Neuronal stem cell (in vitro differentiated cells): ENCODE measurements around the gene RTP5.

Source experiments
- DNase-seq: peaks from one replicate; pipeline ENCODE4 v3.0.0-alpha.2; 2013; ENCODE audit warnings: low spot score
- H2AFZ ChIP-seq: one replicate; pipeline ENCODE4 v1.6.1; 2013; ENCODE audit warnings: mild to moderate bottlenecking, low read length, inconsistent platforms
- H2AK5ac ChIP-seq: 2 replicates; pipeline ENCODE4 v1.6.1; 2013; ENCODE audit warnings: low read depth, mild to moderate bottlenecking, inconsistent platforms, low read length, moderate library complexity, mixed read lengths
- H2BK120ac ChIP-seq: 2 replicates; pipeline ENCODE4 v1.6.1; 2013; ENCODE audit warnings: low read depth, mild to moderate bottlenecking, inconsistent platforms, low read length, moderate library complexity, mixed read lengths
- H2BK12ac ChIP-seq: one replicate; pipeline ENCODE4 v1.6.1; 2013; ENCODE audit warnings: low read length, inconsistent platforms
- H2BK15ac ChIP-seq: 2 replicates; pipeline ENCODE4 v1.6.1; 2013; ENCODE audit warnings: mild to moderate bottlenecking, low read length, inconsistent platforms, mixed read lengths
- H2BK5ac ChIP-seq: one replicate; pipeline ENCODE4 v1.6.1; 2013; ENCODE audit warnings: inconsistent platforms, mild to moderate bottlenecking, low read length, moderate library complexity
- H3K14ac ChIP-seq: one replicate; pipeline ENCODE4 v1.6.1; 2013; ENCODE audit warnings: low read length, inconsistent platforms
- H3K18ac ChIP-seq: 2 replicates; pipeline ENCODE4 v1.6.1; 2013; ENCODE audit warnings: low read length, inconsistent platforms
- H3K23ac ChIP-seq: 2 replicates; pipeline ENCODE4 v1.6.1; 2013; ENCODE audit warnings: low read depth, mild to moderate bottlenecking, mixed read lengths, low read length, inconsistent platforms; ENCODE audit not compliant: poor library complexity
- H3K27ac ChIP-seq: replicated peaks from 3 replicates; pipeline ENCODE4 v1.5.1; 2013; ENCODE audit warnings: low read length, inconsistent platforms
- H3K27me3 ChIP-seq, 3 experiments: 2 replicates each; pipeline ENCODE4 v1.6.1; 2013; ENCODE audit warnings: low read length in 3 of 3, mild to moderate bottlenecking in 2 of 3, inconsistent platforms in 1 of 3, low read depth in 1 of 3, mixed read lengths in 1 of 3, moderate library complexity in 1 of 3; ENCODE audit not compliant: control insufficient read depth in 3 of 3, insufficient read depth in 3 of 3
- H3K36me3 ChIP-seq, 2 donors: replicated peaks in 1 of 2; 2 replicates each; pipeline ENCODE4 v1.6.1; 2013; ENCODE audit warnings: low read length in 2 of 2; ENCODE audit not compliant: control insufficient read depth in 2 of 2, insufficient read depth in 2 of 2
- H3K4ac ChIP-seq: 2 replicates; pipeline ENCODE4 v1.6.1; 2013; ENCODE audit warnings: inconsistent platforms, mild to moderate bottlenecking, low read length, moderate library complexity
- H3K4me1 ChIP-seq, 2 donors: 1 replicate in 1 of 2; 2 replicates in 1 of 2; pipeline ENCODE4 v1.6.1; 2013; ENCODE audit warnings: low read length in 2 of 2, low read depth in 1 of 2; ENCODE audit not compliant: control insufficient read depth in 2 of 2, insufficient read depth in 1 of 2
- H3K4me2 ChIP-seq: one replicate; pipeline ENCODE4 v1.6.1; 2013; ENCODE audit warnings: mild to moderate bottlenecking, low read length, inconsistent platforms; ENCODE audit not compliant: insufficient read depth, poor library complexity, severe bottlenecking
- H3K4me3 ChIP-seq, 2 donors: 2 replicates each; pipeline ENCODE4 v1.5.1; 2013; ENCODE audit warnings: low read length in 2 of 2, mild to moderate bottlenecking in 2 of 2, inconsistent platforms in 1 of 2, moderate library complexity in 1 of 2
- H3K79me1 ChIP-seq: one replicate; pipeline ENCODE4 v1.6.1; 2013; ENCODE audit warnings: low read depth, mild to moderate bottlenecking, inconsistent platforms, low read length, moderate library complexity
- H3K9ac ChIP-seq: one replicate; pipeline ENCODE4 v1.6.1; 2013; ENCODE audit warnings: mild to moderate bottlenecking, low read depth, low read length, inconsistent platforms; ENCODE audit not compliant: poor library complexity
- H3K9me3 ChIP-seq, 2 donors: replicated peaks in 1 of 2; 2 replicates each; pipeline versions ENCODE3 to v1.6.1; 2013; ENCODE audit warnings: low read length in 2 of 2, mild to moderate bottlenecking in 2 of 2, inconsistent platforms in 1 of 2, low read depth in 1 of 2, mixed read lengths in 1 of 2, moderate library complexity in 1 of 2; ENCODE audit not compliant: control insufficient read depth in 2 of 2, insufficient read depth in 1 of 2
- H4K8ac ChIP-seq: one replicate; pipeline ENCODE4 v1.6.1; 2013; ENCODE audit warnings: low read depth, mild to moderate bottlenecking, inconsistent platforms, low read length, moderate library complexity
- H4K91ac ChIP-seq: one replicate; pipeline ENCODE4 v1.6.1; 2013; ENCODE audit warnings: low read length, low read depth, mild to moderate bottlenecking, inconsistent platforms; ENCODE audit not compliant: poor library complexity
- WGBS, 2 donors: extraction: QIAGEN DNeasy Blood & Tissue Kit; methylation state at CpG; one replicate each; pipeline ENCODE4 v1.1.7; 2013; ENCODE audit warnings: missing lambda C conversion rate in 2 of 2, mixed read lengths in 1 of 2; ENCODE audit not compliant: insufficient read length in 2 of 2, insufficient replicate concordance in 1 of 2; ENCODE audit errors: extremely low coverage in 2 of 2; 5-methylcytosine and 5-hydroxymethylcytosine counted together

Gene RTP5

GRCh38 chr2:241904011-241904718 lies 34.6 kb downstream of the RTP5 start:
- Histone ChIP-seq H2BK12ac (no peak overlapping the region), H3K4me1 (peaks cover 0 to 16% of the 10 kb centered on the region in 2 donors), H3K36me3 (no peaks in the 10 kb centered on the region), H3K9ac (no peak overlapping the region), H3K9me3 (no peaks in the 10 kb centered on the region), H3K27ac (no peak overlapping the region), H3K4me3 (no peak overlapping the region), H3K79me1 (peaks cover 3% of the 10 kb centered on the region), H2BK120ac (no peak overlapping the region), H3K4ac (no peak overlapping the region), H2BK5ac (no peak overlapping the region), H2BK15ac (no peak overlapping the region), H3K14ac (peak overlapping the region; percentile 38), H3K4me2 (no peak overlapping the region), H2AK5ac (no peak overlapping the region), H4K91ac (no peak overlapping the region), H2AFZ (no peak overlapping the region), H3K27me3 (peaks cover 0 to 23% (median 10%) of the 10 kb centered on the region in 3 experiments), H4K8ac (no peak overlapping the region), H3K18ac (no peak overlapping the region), H3K23ac (no peak overlapping the region)
- DNase-seq: no peak
- WGBS, 2 donors: no CpG with 5 or more reads among the region's 19 CpGs

- no peak for DNase-seq
Observed at GRCh38 chr2:241904791-241905710, 35.5 kb downstream of the RTP5 start.

GRCh38 chr2:241905716-241906377 lies 36.3 kb downstream of the RTP5 start:
- no peak overlapping the region for H2AK5ac ChIP-seq
- no peak overlapping the region for H2BK12ac ChIP-seq
- H4K91ac ChIP-seq: no peak overlapping the region
- peaks cover 0 to 17% (median 10%) of the 10 kb centered on the region in 3 experiments for H3K27me3 ChIP-seq
- DNase-seq: no peak
- no peak overlapping the region for H2BK5ac ChIP-seq
- no peak overlapping the region for H3K27ac ChIP-seq
- no peaks in the 10 kb centered on the region for H3K36me3 ChIP-seq
- no peak overlapping the region for H3K4me2 ChIP-seq
- peak overlapping the region; percentile 23 for H3K18ac ChIP-seq
- H3K4ac ChIP-seq: no peak overlapping the region
- H3K9me3 ChIP-seq: no peaks in the 10 kb centered on the region
- H3K23ac ChIP-seq: no peak overlapping the region
- H2AFZ ChIP-seq: no peak overlapping the region
- no peak overlapping the region for H4K8ac ChIP-seq
- H3K4me3 ChIP-seq: no peak overlapping the region
- H3K4me1 ChIP-seq: peaks cover 0 to 9% of the 10 kb centered on the region in 2 donors
- no peak overlapping the region for H3K9ac ChIP-seq
- no peak overlapping the region for H3K14ac ChIP-seq
- no peak overlapping the region for H2BK120ac ChIP-seq
- H3K79me1 ChIP-seq: peaks cover 3% of the 10 kb centered on the region
- WGBS, 2 donors: no CpG with 5 or more reads among the region's 14 CpGs
- no peak overlapping the region for H2BK15ac ChIP-seq

More at GRCh38 chr2:241904791-241905710, 35.5 kb downstream of the RTP5 start:
- H2BK12ac ChIP-seq: no peak overlapping the region
- peak overlapping the region; percentile 48 for H3K18ac ChIP-seq
- no peak overlapping the region for H2BK5ac ChIP-seq
- peak overlapping the region; percentile 6 for H4K8ac ChIP-seq
- H3K14ac ChIP-seq: peak overlapping the region; percentile 82
- peaks cover 0 to 10% of the 10 kb centered on the region in 2 donors for H3K4me1 ChIP-seq
- no CpG with 5 or more reads among the region's 29 CpGs for WGBS, 2 donors
- no peak overlapping the region for H3K23ac ChIP-seq
- no peak overlapping the region for H2BK120ac ChIP-seq
- H4K91ac ChIP-seq: no peak overlapping the region
- no peak overlapping the region for H2AFZ ChIP-seq
- H3K4ac ChIP-seq: no peak overlapping the region
- H3K9me3 ChIP-seq: no peaks in the 10 kb centered on the region
- no peak overlapping the region for H3K4me3 ChIP-seq
- H3K27ac ChIP-seq: no peak overlapping the region
- H3K27me3 ChIP-seq: peaks cover 0 to 22% (median 10%) of the 10 kb centered on the region in 3 experiments
- no peak overlapping the region for H2BK15ac ChIP-seq
- peak overlapping the region; percentile 56 for H2AK5ac ChIP-seq
- no peak overlapping the region for H3K9ac ChIP-seq
- H3K79me1 ChIP-seq: peaks cover 3% of the 10 kb centered on the region
- H3K4me2 ChIP-seq: no peak overlapping the region
- no peaks in the 10 kb centered on the region for H3K36me3 ChIP-seq
